GM21390 (cell line): ENCODE data around the gene CBLC.
A peak's percentile ranks its signal among the peaks of the same experiment; 100 is the strongest.
"Not testable (repeated sequence)": the region's sequence is repeated elsewhere in the genome, so short reads cannot be mapped to it uniquely, and the experiment has no call there.

Experiments used
- ATAC-seq: cut with Tn5 transposase; IDR thresholded peaks from one replicate; pipeline ENCODE4 v1.9.1; 2021; ENCODE audit not compliant: unreplicated experiment

The CBLC gene

DNA sequence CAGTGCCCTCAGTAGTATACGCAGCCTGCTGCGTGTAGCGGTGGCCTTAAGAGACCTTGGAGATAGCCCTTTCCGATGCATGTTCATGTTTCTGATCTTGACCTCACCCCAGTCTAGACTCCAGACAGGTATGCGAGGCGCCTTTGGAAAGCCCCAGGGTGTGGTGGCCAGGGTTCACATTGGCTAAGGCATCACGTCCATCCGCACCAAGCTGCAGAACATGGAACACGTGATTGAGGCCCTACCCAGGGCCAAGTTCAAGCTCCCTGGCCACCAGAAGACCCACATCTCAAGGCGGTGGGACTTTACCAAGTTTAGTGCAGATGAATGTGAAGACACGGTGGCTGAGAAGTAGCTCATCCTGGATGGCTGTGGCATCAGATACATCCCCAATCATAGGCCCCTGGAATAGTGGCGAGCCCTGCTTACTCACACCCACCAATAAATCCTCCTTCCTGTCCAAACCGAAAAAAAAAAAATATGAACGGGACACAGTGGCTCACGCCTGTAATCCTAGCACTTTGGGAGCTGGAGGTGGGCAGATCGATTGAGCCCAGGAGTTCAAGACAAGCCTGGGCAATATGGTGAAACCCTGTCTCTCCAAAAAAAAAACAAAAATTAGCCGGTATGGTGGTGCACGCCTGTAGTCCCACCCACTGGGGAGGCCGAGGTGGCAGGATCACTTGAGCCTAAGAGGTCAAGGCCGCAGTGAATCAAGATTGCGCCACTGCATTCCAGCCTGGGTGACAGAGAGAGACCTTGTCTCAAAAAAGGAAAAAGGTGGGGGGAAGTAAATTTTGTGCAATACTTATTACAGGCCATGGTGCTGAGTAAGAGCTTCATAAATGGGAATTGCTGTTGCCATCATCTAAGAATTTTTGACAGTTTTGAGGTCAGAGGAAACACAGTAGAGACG lies 12.4 kb upstream of the CBLC start:
- no peak for ATAC-seq

- ATAC-seq, result no peak
Observed at GRCh38 chr19:44765949-44766335, 11.7 kb upstream of the CBLC start.

- no peak for ATAC-seq
Observed at GRCh38 chr19:44767295-44768180, 10.2 kb upstream of the CBLC start.

- ATAC-seq, result peak; percentile 97
Observed at GRCh38 chr19:44770550-44771257, 7.0 kb upstream of the CBLC start.

- ATAC-seq, result not testable (repeated sequence)
Observed at GRCh38 chr19:44772144-44772543, 5.5 kb upstream of the CBLC start.

- ATAC-seq, result no peak
Observed at GRCh38 chr19:44772959-44773358, 4.7 kb upstream of the CBLC start.

DNA sequence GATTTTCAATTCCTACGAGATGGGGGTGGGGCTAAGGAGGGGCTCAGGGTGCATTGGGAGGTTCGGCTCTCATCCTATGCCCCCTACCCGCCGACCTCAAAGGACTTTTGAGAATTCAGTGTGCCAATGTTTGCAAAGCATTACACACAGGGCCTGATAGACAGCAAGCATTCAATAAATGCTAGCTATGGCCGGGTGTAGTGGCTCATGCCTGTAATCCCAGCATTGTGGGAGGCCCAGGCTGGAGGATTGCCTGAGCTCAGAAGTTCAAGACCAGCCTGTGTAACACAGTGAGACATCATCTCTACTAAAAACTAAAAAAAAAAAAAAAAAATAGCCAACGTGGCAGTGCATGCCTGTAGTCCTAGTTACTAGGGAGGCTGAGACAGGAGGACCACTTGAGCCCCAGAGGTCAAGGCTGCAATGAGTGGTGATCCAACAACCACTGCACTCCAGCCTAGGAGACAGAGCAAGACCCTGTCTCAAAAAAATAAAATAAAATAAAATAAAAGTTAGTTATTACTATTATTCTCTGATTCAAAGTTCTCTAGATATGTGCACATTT lies 1.9 kb upstream of the CBLC start:
- no peak for ATAC-seq

- ATAC-seq, result no peak
Observed at GRCh38 chr19:44776402-44777096, 1.1 kb upstream of the CBLC start.

DNA sequence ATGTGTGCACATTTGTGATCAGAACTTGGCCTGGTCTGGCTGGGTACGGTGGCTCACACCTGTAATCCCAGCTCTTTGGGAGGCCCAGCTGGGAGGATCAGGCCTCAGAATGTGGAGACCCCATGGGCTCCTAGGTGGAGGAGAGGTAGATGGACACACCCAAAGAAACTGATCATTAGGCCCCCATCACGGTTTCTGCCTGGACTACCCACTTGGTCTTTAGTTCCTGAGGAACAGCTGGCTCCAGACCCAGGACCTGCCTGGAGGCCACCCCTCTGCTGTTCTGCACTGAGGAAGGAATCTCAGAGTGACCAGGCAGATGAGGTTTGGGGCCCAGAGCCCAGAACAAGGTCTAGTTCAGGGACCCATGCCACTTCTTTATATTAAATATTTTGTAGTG lies 1.5 kb downstream of the CBLC start:
- no peak for ATAC-seq

GRCh38 chr19:44781694-44782093 lies 4.0 kb downstream of the CBLC start:
- not testable (repeated sequence) for ATAC-seq

GRCh38 chr19:44782729-44783128 lies 5.0 kb downstream of the CBLC start:
- no peak for ATAC-seq

DNA sequence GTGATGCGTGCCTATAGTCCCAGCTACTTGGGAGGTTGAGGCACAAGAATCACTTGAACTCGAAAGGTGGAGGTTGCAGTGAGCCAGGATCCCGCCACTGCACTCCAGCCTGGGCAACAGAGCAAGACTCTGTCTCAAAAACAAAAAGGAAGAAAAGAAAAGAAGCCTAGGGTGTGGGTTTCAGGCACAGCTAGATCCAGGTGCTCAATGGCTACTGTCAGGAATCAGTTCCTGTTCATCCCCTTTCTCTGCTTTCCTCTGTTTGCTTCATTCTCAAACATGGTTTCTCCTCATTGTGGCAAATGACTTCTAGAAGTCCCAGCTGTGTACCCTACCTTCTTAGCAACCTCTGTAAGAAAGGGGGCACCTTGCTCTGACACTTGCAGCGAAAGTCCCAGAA lies 5.9 kb downstream of the CBLC start:
- no peak for ATAC-seq

DNA sequence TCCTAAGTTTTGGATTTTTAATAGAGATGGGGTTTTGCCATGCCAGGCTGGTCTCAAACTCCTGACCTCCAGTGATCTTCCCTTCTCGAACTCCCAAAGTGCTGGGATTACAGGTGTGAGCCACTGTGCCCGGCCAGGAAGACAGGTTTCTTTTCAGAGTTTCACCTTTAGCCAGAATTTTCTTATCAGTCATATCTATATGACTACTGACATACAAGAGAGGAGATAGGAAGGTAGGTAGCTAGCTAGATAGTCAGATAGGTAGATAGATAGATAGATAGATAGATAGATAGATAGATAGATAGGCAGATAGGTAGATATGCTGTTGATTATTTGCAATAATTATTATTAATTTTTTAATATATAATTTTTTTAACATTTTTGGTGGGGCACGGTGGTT lies 7.6 kb downstream of the CBLC start:
- ATAC-seq, result no peak

- ATAC-seq, result no peak
Observed at GRCh38 chr19:44785993-44786392, 8.3 kb downstream of the CBLC start.

- ATAC-seq, result no peak
Observed at GRCh38 chr19:44788971-44789370, 11.3 kb downstream of the CBLC start.

DNA sequence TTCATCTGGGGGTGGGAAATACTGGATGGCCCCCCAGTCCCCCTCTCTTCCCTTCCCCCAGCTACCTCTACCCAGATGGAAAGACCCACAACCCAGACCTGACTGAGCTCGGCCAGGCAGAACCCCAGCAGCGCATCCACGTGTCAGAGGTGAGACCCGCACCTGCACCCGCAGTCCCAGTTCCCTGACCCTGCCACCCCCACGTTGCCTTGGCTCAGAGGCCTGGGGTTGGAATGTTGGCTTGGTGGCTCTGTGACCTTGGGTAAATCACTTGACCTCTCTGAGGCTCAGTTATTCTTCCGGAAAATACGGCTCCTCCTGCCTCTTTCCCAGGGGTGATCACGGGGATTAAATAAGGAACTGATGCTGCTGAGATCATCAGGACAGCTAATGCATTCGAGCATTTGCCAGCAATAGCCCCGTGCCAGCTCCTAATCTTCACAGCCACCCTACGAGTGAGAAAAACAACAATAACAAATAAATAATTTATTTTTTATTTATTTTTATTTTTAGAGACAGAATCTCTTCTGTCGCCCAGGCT lies 12.3 kb downstream of the CBLC start:
- no peak for ATAC-seq

DNA sequence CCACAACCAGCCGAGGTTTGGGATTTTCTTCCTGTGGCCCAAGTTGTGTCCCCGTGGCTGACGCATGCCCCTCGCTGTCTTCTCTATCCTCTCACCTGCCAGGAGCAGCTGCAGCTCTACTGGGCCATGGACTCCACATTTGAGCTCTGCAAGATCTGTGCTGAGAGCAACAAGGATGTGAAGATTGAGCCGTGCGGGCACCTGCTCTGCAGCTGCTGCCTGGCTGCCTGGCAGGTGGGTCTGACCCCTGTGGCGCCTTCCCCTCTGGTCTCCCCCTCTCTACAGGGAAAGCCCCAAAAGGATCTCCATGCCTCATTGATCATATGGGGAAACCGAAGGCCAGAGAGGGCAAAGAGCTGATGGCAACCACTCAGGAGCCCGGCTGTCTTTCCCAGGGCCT lies 14.6 kb downstream of the CBLC start:
- no peak for ATAC-seq

GRCh38 chr19:44794610-44795009 lies 16.9 kb downstream of the CBLC start:
- no peak for ATAC-seq

DNA sequence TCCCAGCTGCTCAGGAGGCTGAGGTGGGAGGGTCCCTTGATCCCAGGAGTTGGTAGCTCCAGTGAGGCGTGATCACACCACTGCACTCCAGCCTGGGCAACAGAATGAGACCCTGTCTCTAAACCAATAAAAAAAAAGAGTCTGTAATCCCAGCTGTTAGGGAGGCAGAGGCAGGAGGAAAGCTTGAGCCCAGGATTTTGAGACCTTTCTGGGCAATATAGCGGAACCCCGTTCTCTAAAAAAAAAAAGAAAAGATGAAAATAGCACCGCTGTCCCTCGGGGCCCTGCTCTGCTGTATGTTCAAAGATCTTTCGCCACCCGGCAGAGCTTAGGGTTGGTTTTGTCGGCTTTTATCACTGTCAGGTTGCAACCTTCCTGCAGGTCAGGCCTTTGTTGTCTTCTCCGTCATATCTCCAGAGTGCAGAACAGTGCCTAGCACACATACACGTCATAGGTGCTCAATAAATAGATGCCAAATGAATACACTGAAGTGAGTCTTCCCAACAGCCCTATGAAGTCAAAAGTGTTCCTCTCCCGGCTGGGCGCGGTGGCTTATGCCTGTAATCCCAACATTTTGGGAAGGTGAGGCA lies 17.8 kb downstream of the CBLC start:
- no peak for ATAC-seq

GRCh38 chr19:44796701-44797115 lies 19.0 kb downstream of the CBLC start:
- ATAC-seq, result no peak
